ENCODE data around the gene OR2W1.

Gene OR2W1

GRCh38 chr6:29045075-29045474 is at the start of gene OR2W1:
TSS of gene OR2W1 (minus strand) at chr6:29045175. CDS start at chr6:29045175, 0 bp downstream.
- peaks cover 11% of the 10 kb centered on the region for H3K27me3 Mint-ChIP-seq
- H3K27ac Mint-ChIP-seq, result no peak within 1 kb of the TSS
- DNase-seq, result no peak

GRCh38 chr6:29092957-29093356 is 48.0 kb upstream of the OR2W1 start:
- Mint-ChIP-seq H3K9me3 (no peaks in the 10 kb centered on the region), H3K27ac (no peak overlapping the region), H3K4me3 (no peak overlapping the region), H3K27me3 (no peaks in the 10 kb centered on the region), H3K36me3 (no peaks in the 10 kb centered on the region), H3K4me1 (no peaks in the 10 kb centered on the region)
- CTCF ChIA-PET, result no interaction called here
- no peak for DNase-seq

More at GRCh38 chr6:29045075-29045474, at the start of gene OR2W1:
- CTCF ChIA-PET, result no interaction called here
- Mint-ChIP-seq H3K9me3 (no peaks in the 10 kb centered on the region), H3K36me3 (no peaks in the 10 kb centered on the region), H3K4me1 (no peaks in the 10 kb centered on the region), H3K4me3 (no peak within 1 kb of the TSS)

GRCh38 chr6:29087213-29087612 is 42.2 kb upstream of the OR2W1 start, which contains the start of gene OR2B3:
TSS of gene OR2B3 (minus strand) at chr6:29087313. CDS start at chr6:29087248, 65 bp downstream.
- Mint-ChIP-seq H3K27me3 (peaks cover 4% of the 10 kb centered on the region), H3K4me3 (no peak within 1 kb of the TSS), H3K4me1 (no peaks in the 10 kb centered on the region), H3K9me3 (no peaks in the 10 kb centered on the region), H3K27ac (no peak within 1 kb of the TSS), H3K36me3 (no peaks in the 10 kb centered on the region)
- no peak for DNase-seq
- CTCF ChIA-PET, result no interaction called here

- CTCF ChIA-PET, result no interaction called here
- H3K27me3 Mint-ChIP-seq, result peaks cover 9% of the 10 kb centered on the region
- H3K9me3 Mint-ChIP-seq, result no peaks in the 10 kb centered on the region
- no peak for DNase-seq
- no peaks in the 10 kb centered on the region for H3K4me1 Mint-ChIP-seq
- no peak overlapping the region for H3K27ac Mint-ChIP-seq
- no peak overlapping the region for H3K4me3 Mint-ChIP-seq
- H3K36me3 Mint-ChIP-seq, result no peaks in the 10 kb centered on the region
These were observed 37.5 kb upstream of the OR2W1 start for GRCh38 chr6:29082457-29082856.

- no peak for DNase-seq
- H3K36me3 Mint-ChIP-seq, result no peaks in the 10 kb centered on the region
- H3K4me3 Mint-ChIP-seq, result no peak overlapping the region
- H3K9me3 Mint-ChIP-seq, result no peaks in the 10 kb centered on the region
- CTCF ChIA-PET, result no interaction called here
- no peaks in the 10 kb centered on the region for H3K4me1 Mint-ChIP-seq
- H3K27me3 Mint-ChIP-seq, result peaks cover 15% of the 10 kb centered on the region
- no peak overlapping the region for H3K27ac Mint-ChIP-seq
These were observed 36.3 kb upstream of the OR2W1 start for GRCh38 chr6:29081312-29081711.

- Mint-ChIP-seq H3K4me1 (no peaks in the 10 kb centered on the region), H3K4me3 (no peak overlapping the region), H3K9me3 (no peaks in the 10 kb centered on the region), H3K36me3 (no peaks in the 10 kb centered on the region), H3K27me3 (peaks cover 21% of the 10 kb centered on the region), H3K27ac (no peak overlapping the region)
- DNase-seq, result no peak
- CTCF ChIA-PET, result no interaction called here
These were observed 34.2 kb upstream of the OR2W1 start for GRCh38 chr6:29079203-29079602.

- peaks cover 2% of the 10 kb centered on the region for H3K9me3 Mint-ChIP-seq
- H3K36me3 Mint-ChIP-seq, result no peaks in the 10 kb centered on the region
- CTCF ChIA-PET, result no interaction called here
- peak; percentile 24 for DNase-seq
- no peak overlapping the region for H3K27ac Mint-ChIP-seq
- no peaks in the 10 kb centered on the region for H3K4me1 Mint-ChIP-seq
- no peak overlapping the region for H3K4me3 Mint-ChIP-seq
- H3K27me3 Mint-ChIP-seq, result peaks cover 12% of the 10 kb centered on the region
These were observed 27.1 kb upstream of the OR2W1 start for GRCh38 chr6:29071831-29072723.

GRCh38 chr6:29051680-29052079 is 6.7 kb upstream of the OR2W1 start:
- H3K27me3 Mint-ChIP-seq, result peaks cover 5% of the 10 kb centered on the region
- no peaks in the 10 kb centered on the region for H3K36me3 Mint-ChIP-seq

GRCh38 chr6:29035951-29036350 is 9.0 kb downstream of the OR2W1 start:
- CTCF ChIA-PET, result no interaction called here
- no peaks in the 10 kb centered on the region for H3K9me3 Mint-ChIP-seq
- H3K4me3 Mint-ChIP-seq, result no peak overlapping the region
- H3K36me3 Mint-ChIP-seq, result no peaks in the 10 kb centered on the region
- peaks cover 10% of the 10 kb centered on the region for H3K27me3 Mint-ChIP-seq
- DNase-seq, result no peak
- no peaks in the 10 kb centered on the region for H3K4me1 Mint-ChIP-seq
- H3K27ac Mint-ChIP-seq, result no peak overlapping the region

More at GRCh38 chr6:29051680-29052079, 6.7 kb upstream of the OR2W1 start:
- H3K9me3 Mint-ChIP-seq, result no peaks in the 10 kb centered on the region
- no peak for DNase-seq
- CTCF ChIA-PET, result no interaction called here
- no peak overlapping the region for H3K27ac Mint-ChIP-seq
- H3K4me3 Mint-ChIP-seq, result no peak overlapping the region
- no peaks in the 10 kb centered on the region for H3K4me1 Mint-ChIP-seq

GRCh38 chr6:29028821-29029220 is 16.2 kb downstream of the OR2W1 start:
- H3K4me3 Mint-ChIP-seq, result no peak overlapping the region
- CTCF ChIA-PET, result no interaction called here
- no peaks in the 10 kb centered on the region for H3K36me3 Mint-ChIP-seq

GRCh38 chr6:29025927-29026585 is 18.9 kb downstream of the OR2W1 start:
- Mint-ChIP-seq H3K4me1 (no peaks in the 10 kb centered on the region), H3K36me3 (no peaks in the 10 kb centered on the region), H3K9me3 (no peaks in the 10 kb centered on the region), H3K27ac (no peak overlapping the region), H3K27me3 (peaks cover 19% of the 10 kb centered on the region), H3K4me3 (no peak overlapping the region)
- DNase-seq, result no peak
- CTCF ChIA-PET, result no interaction called here

More at GRCh38 chr6:29028821-29029220, 16.2 kb downstream of the OR2W1 start:
- DNase-seq, result no peak
- peaks cover 10% of the 10 kb centered on the region for H3K27me3 Mint-ChIP-seq
- H3K4me1 Mint-ChIP-seq, result no peaks in the 10 kb centered on the region
- no peak overlapping the region for H3K27ac Mint-ChIP-seq
- H3K9me3 Mint-ChIP-seq, result no peaks in the 10 kb centered on the region

GRCh38 chr6:29021434-29021833 is 23.5 kb downstream of the OR2W1 start:
- no peaks in the 10 kb centered on the region for H3K9me3 Mint-ChIP-seq
- H3K27me3 Mint-ChIP-seq, result peaks cover 24% of the 10 kb centered on the region
- DNase-seq, result no peak
- no peak overlapping the region for H3K4me3 Mint-ChIP-seq
- H3K27ac Mint-ChIP-seq, result no peak overlapping the region
- no peaks in the 10 kb centered on the region for H3K36me3 Mint-ChIP-seq
- CTCF ChIA-PET, result interaction anchor here (1.0 kb wide), 1 partner anchor 184 kb away, joined by 3 read pairs; no protein-coding TSS in a partner anchor
- peaks cover 9% of the 10 kb centered on the region for H3K4me1 Mint-ChIP-seq

GRCh38 chr6:29019629-29020028 is 25.3 kb downstream of the OR2W1 start:
- no peak for DNase-seq
- Mint-ChIP-seq H3K4me3 (no peak overlapping the region), H3K9me3 (peaks cover 5% of the 10 kb centered on the region), H3K36me3 (peaks cover 4% of the 10 kb centered on the region), H3K27me3 (peaks cover 24% of the 10 kb centered on the region), H3K4me1 (peaks cover 20% of the 10 kb centered on the region), H3K27ac (no peak overlapping the region)
- CTCF ChIA-PET, result interaction anchor here (1.4 to 1.5 kb wide), 2 partner anchors 175 to 182 kb away, joined by 3 to 7 read pairs; no protein-coding TSS in a partner anchor

- Mint-ChIP-seq H3K36me3 (peaks cover 4% of the 10 kb centered on the region), H3K27ac (peak overlapping the region; percentile 88), H3K9me3 (peaks cover 5% of the 10 kb centered on the region), H3K4me3 (peak overlapping the region; percentile 85), H3K4me1 (peaks cover 22% of the 10 kb centered on the region), H3K27me3 (peaks cover 30% of the 10 kb centered on the region)
- CTCF ChIA-PET, result no interaction called here
- no peak for DNase-seq
These were observed 27.6 kb downstream of the OR2W1 start for GRCh38 chr6:29017428-29017802.

All from activated naive CD4-positive, alpha-beta T cell treated with anti-CD3 and anti-CD28 coated beads, Interleukin-2, amount 10 ng/mL, durations not matched to agents 7 days and 5 days (primary cell).